Measurements from ENCODE around the gene SLC7A9.

The SLC7A9 gene

DNA sequence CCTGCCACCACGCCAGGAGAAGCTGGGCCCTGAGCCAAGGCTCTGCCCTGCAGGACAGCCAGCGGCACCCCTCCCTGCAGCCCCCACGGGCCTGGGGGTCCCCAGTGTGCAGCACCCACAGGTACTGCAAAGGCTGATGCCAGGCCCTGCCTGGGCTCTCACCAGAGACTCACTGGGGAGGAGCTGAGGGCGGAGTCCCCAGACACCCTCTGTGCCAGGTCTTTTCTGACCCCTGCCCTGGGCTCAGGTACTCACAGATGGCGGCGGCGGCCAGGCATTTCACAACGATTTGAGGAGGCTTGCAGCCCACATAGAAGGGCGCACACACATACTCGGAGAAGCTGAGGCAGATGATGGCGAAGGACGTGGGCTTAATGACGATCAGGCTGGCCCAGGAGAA is 5.7 kb downstream of the SLC7A9 start:
- no peak for DNase-seq (ENCODE audit: low read depth)
- TF ChIP-seq, protein P1, sequence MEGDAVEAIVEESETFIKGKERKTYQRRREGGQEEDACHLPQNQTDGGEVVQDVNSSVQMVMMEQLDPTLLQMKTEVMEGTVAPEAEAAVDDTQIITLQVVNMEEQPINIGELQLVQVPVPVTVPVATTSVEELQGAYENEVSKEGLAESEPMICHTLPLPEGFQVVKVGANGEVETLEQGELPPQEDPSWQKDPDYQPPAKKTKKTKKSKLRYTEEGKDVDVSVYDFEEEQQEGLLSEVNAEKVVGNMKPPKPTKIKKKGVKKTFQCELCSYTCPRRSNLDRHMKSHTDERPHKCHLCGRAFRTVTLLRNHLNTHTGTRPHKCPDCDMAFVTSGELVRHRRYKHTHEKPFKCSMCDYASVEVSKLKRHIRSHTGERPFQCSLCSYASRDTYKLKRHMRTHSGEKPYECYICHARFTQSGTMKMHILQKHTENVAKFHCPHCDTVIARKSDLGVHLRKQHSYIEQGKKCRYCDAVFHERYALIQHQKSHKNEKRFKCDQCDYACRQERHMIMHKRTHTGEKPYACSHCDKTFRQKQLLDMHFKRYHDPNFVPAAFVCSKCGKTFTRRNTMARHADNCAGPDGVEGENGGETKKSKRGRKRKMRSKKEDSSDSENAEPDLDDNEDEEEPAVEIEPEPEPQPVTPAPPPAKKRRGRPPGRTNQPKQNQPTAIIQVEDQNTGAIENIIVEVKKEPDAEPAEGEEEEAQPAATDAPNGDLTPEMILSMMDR (conservative IDR thresholded peaks at IDR 0.05; ENCODE audit: low read depth, low read length) = no peak
- no peak overlapping the region for H3K4me3 ChIP-seq (ENCODE audit: low read length)

- no peak overlapping the region for H3K4me3 ChIP-seq (ENCODE audit: low read length)
- DNase-seq (ENCODE audit: low read depth) = no peak
- TF ChIP-seq, protein P1 (conservative IDR thresholded peaks at IDR 0.05; ENCODE audit: low read depth, low read length) = no peak
Observed at GRCh38 chr19:32863301-32863700, 6.3 kb downstream of the SLC7A9 start.

- no peak overlapping the region for H3K4me3 ChIP-seq (ENCODE audit: low read length)
- TF ChIP-seq, protein P1 (conservative IDR thresholded peaks at IDR 0.05; ENCODE audit: low read depth, low read length) = no peak
- no peak for DNase-seq (ENCODE audit: low read depth)
Observed at GRCh38 chr19:32862741-32863140, 6.8 kb downstream of the SLC7A9 start.

GRCh38 chr19:32862173-32862572 is 7.4 kb downstream of the SLC7A9 start:
- no peak for DNase-seq (ENCODE audit: low read depth)
- TF ChIP-seq, protein P1 (conservative IDR thresholded peaks at IDR 0.05; ENCODE audit: low read depth, low read length) = no peak
- H3K4me3 ChIP-seq (ENCODE audit: low read length) = no peak overlapping the region

GRCh38 chr19:32861596-32861995 is 8.0 kb downstream of the SLC7A9 start:
- no peak for DNase-seq (ENCODE audit: low read depth)
- no peak overlapping the region for H3K4me3 ChIP-seq (ENCODE audit: low read length)
- TF ChIP-seq, protein P1 (conservative IDR thresholded peaks at IDR 0.05; ENCODE audit: low read depth, low read length) = no peak

GRCh38 chr19:32859591-32859990 is 10.0 kb downstream of the SLC7A9 start:
- DNase-seq (ENCODE audit: low read depth) = no peak
- TF ChIP-seq, protein P1 (conservative IDR thresholded peaks at IDR 0.05; ENCODE audit: low read depth, low read length) = no peak
- no peak overlapping the region for H3K4me3 ChIP-seq (ENCODE audit: low read length)

GRCh38 chr19:32858559-32858958 is 11.0 kb downstream of the SLC7A9 start:
- no peak overlapping the region for H3K4me3 ChIP-seq (ENCODE audit: low read length)
- no peak for DNase-seq (ENCODE audit: low read depth)

More at GRCh38 chr19:32858559-32858958, 11.0 kb downstream of the SLC7A9 start:
- TF ChIP-seq, protein P1 (conservative IDR thresholded peaks at IDR 0.05; ENCODE audit: low read depth, low read length) = no peak
